Measurements from ENCODE around the gene PIEZO1. TPM values are rescaled to one million over a fixed set of nuclear protein-coding genes. Genes with fewer than 3 reads are reported as not detected.
"Not testable (repeated sequence)": the region's sequence is repeated elsewhere in the genome, so short reads cannot be mapped to it uniquely, and the experiment has no call there.

Gene PIEZO1
- total RNA-seq, 1 donor from 2014 or later = 67.8 TPM

DNA sequence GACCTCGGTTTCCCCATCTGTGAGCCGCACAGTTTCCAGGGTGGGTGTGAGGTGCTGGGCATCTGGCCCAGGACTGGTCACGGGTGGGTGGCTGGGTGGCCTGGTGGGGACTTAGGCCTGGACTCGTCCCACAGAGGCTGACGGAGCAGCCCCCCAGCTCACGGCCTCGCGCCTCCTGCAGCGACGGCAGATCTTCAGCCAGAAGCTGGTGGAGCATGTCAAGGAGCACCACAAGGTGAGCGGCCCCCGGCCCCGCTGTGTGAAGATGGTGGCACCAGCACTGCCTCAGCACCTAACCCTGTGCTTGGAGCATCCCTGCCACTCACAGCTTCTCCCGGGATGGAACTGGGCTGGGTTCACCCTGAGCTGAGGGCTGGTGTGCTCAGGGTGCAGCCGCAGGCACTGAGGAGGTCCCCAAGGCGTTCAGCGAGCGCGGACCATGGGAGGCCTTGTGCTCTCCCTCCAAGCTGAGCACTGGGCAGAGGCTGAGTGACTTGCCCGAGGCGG is 20.9 kb upstream of the PIEZO1 start:
- ATAC-seq (no peak), DNase-seq (ENCODE audit: low spot score) (no peak)

- DNase-seq (ENCODE audit: low spot score) (no peak), ATAC-seq (no peak)
Measured at GRCh38 chr16:88805340-88805715, 20.3 kb upstream of the PIEZO1 start.

- no peak for DNase-seq (ENCODE audit: low spot score)
- ATAC-seq = peak; percentile 8
Measured at GRCh38 chr16:88804552-88805339, 19.7 kb upstream of the PIEZO1 start.

DNA sequence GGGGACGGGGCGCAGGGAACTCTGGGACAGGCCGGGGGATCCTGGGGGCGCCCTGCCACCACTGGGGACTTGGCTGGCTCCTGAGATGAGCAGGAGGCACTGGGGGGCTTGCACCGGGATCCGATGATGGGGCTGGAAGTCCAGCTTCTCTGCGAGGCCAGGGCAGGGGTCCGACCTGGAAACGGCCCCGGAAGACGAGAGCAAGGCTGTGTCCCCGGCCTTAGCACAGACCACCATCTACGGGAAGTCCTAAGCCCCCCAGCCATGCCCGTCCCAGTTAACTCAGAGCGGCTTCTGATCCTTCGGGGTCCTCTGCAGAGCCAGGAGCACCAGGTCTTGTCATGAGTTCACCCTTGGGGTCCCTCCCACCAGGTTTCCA is 19.1 kb upstream of the PIEZO1 start:
- no peak for ATAC-seq
- no peak for DNase-seq (ENCODE audit: low spot score)

DNA sequence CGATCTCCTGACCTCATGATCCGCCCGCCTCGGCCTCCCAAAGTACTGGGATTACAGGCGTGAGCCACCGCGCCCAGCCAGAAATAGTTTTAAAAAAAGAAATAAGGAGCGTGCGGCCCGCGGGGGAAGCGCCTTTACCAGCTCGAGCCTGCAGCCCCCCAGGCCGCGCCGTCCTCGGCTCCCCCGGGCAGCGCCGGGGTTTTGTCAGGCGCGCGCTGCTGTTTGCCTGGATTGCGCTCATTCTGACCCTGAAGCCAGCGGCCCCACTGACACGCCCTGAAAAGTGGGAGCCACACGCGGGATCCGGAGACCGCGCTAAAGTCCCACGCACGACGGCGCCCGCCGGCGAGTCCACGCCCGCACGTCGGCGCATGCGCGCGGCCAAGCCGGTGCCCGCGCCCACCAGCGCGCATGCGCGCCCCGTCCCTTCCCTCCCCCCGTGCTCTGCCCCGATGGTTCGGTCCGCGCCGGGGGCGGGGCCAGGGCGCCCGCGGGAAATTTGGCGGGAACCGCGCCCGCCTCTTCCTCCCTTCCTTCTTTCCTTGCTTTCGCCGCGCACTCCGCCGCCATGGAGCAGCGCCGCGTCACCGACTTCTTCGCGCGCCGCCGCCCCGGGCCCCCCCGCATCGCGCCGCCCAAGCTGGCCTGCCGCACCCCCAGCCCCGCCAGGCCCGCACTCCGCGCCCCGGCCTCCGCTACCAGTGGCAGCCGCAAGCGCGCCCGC is 18.4 kb upstream of the PIEZO1 start, which contains the start of gene CDT1:
TSS of gene CDT1 (plus strand) at position 526 of the 724 bp plus-strand sequence. CDS start at position 569, 43 bp downstream.
- peak; percentile 82 for ATAC-seq
- DNase-seq (ENCODE audit: low spot score) = peak; percentile 86

DNA sequence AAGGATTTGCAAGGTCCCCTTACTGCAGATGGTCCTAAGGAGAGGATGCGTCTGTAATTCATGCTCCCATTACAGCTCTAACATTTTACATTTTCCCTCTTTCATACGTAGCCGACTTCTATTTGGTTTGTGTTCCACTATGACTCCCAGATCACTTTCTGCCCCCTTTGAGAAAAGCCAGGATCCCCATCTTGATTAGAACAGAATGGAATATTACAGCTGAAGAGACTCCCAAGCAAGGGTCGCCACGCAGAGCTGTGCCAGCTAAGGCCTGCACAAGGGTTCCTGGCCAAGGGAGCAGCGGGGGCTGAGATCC is 15.2 kb upstream of the PIEZO1 start:
- no peak for ATAC-seq
- DNase-seq (ENCODE audit: low spot score) = no peak

GRCh38 chr16:88799569-88800276 is 14.7 kb upstream of the PIEZO1 start:
- no peak for DNase-seq (ENCODE audit: low spot score)
- ATAC-seq = no peak

- ATAC-seq (no peak), DNase-seq (ENCODE audit: low spot score) (no peak)
Measured at GRCh38 chr16:88798772-88799455, 13.9 kb upstream of the PIEZO1 start.

DNA sequence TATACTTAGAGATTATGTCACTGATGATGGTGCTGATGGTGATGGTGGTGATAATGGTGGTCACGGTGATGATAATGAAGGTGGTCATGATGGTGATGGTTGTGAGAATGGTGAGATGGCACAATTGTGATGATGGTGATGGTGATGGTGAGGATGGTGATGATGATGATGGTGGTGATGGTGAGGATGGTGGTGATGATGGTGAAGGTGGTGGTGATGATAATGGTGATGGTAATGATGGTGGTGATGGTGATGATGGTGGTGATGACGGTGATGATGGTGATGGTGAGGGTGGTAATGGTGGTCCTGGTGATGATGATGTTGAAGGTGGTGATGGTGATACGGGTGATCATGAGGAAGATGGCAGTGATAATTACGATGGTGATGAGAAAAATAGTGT is 13.1 kb upstream of the PIEZO1 start:
- ATAC-seq = no peak
- DNase-seq (ENCODE audit: low spot score) = no peak

- DNase-seq (ENCODE audit: low spot score) (no peak), ATAC-seq (no peak)
Measured at GRCh38 chr16:88796278-88796677, 11.3 kb upstream of the PIEZO1 start.

DNA sequence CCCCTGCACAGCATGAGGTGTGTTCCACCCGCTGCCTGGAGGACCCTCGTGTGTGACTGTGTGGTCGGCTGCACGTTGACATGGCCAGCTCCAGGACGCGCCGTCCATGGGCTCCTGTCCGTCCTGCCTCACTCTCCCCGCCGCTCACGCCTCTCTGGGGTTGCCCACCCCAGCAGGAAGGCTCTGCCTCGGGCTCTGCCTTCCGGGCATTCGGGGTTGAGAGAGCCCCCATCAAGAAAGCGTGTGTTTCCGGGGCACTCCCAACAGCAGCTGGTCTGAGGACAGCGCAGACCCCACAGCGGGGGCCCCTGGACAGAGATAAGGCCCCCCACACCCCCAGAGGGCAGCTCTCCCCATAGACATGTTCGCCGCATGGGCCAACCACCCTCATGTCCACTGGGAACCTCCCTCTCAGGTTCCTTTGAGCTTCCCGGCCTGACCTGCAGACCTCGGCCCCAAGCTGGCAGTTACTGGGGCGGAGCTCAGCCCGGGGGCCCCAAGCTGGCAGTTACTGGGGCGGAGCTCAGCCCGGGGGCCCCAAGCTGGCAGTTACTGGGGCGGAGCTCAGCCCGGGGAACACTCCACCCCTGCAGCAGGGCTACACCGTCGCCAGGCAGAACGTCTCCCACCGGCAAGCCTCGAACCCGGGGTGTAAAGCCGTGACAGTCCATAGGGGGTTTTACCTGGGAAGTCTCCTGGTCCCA is 8.4 kb upstream of the PIEZO1 start:
- ATAC-seq = no peak
- no peak for DNase-seq (ENCODE audit: low spot score)

DNA sequence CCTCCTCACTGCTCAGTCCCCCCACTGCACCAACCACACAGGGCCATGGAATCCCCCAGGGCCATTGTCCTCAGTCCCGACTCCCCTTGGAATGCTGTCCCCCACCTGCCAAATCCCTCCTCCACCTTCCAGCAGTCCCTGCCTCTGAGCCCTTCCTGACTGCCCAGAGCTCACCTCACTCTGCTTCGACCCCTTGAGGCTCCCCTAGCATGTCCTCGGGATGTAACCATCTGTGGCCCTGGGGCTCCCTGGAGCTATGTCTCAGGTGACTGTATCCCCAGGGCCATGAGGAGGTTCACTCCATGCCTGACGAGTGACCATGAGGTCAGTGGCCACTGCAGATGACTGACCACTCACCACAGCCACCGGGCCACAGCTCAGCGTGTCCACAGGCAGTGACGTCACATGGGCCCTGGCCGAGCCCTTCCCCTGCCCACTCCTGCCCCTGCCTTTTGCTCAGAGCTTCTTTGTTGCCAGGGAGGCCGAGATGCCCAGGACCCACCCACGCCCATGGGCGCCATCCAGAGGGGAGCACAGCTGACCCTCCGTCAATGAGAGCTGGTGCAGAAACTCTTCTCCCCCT is 7.7 kb upstream of the PIEZO1 start:
- DNase-seq (ENCODE audit: low spot score) = no peak
- ATAC-seq = no peak

DNA sequence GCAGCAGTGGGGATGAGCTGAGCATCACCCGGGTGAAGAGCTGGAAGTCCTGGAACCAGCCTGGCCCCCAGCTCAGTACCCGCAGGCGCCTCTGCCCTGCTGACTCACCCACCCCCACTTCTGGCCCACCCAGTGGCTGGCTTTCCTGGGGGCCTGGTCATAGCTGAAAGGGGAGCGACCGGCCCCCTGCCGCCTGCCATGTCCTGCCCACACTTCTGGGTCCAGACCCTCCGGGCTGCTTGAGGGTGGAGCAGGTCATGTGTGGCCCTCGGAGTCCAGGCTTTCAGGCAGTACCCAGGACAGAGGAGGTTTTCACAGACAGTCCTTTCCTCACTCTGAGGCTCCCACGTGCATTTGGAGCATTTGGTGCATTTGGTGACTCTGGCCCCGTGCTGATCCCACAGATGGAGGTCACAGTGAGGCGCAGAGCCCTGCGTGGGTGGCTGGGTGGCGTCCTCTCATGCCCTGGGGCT is 7.1 kb upstream of the PIEZO1 start:
- DNase-seq (ENCODE audit: low spot score) = no peak
- ATAC-seq = no peak

DNA sequence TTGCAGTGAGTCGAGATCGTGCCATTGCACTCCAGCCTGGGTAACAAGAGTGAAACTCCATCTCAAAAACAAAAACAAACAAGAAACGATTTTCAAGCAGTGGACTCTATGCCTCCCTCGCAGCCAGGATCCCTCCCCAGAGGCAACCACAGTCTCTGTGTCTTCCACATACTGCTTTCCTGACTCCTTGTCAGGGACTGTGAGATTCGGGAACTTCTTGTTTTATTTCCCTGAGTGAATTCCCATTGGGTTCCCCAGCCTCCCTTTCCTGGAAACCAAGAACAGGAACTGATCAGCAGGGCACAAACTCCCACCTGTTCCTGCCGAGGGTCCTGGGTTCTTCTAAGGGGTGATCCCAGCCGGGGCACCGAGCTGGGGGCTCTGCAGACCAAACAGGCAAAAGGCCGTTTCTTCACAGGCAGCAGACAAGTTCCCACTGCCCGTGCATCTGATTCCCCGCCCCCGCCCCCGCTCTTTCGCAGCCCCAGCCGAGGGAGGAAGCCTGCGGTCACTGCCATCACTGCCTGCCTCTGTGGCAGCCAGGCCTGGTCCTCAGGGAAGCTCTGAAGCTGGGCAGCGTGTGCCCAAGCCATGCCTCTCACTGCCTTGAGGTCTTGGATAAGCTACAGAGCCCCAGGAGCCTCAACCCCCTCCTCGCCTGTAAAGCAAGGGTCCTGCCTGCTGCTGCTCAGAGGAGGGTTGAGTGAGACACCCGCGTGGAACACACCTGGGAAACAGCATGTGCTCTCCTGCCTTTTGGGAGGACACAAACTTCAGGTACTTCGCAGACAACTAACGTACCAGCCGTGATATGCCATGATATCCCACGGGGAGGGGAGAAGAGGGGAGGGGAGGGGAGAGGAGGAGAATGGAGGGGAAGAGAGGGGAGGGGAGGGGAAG is 5.5 kb upstream of the PIEZO1 start:
- DNase-seq (ENCODE audit: low spot score) (no peak), ATAC-seq (no peak)

DNA sequence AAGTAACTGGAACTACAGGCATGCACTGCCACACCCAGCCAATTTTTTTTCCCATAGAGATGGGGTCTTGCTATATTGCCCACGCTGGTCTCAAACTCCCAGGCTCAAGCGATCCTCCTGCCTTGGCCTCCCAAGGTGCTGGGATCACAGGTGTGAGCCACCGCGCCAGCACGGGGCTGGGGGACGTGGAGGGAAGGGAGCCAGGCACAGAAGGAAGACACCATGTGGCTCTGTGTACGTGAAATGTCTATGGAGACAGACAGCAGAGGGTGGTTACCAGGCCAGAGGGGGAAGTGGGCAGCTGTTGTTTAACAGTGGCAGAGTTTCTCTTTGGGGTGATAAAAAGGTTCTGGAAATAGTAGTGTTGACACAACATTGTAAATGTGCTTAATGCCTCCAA is 4.6 kb upstream of the PIEZO1 start:
- ATAC-seq (no peak), DNase-seq (ENCODE audit: low spot score) (no peak)

- ATAC-seq = not testable (repeated sequence)
Measured at GRCh38 chr16:88788749-88789148, 3.7 kb upstream of the PIEZO1 start.

DNA sequence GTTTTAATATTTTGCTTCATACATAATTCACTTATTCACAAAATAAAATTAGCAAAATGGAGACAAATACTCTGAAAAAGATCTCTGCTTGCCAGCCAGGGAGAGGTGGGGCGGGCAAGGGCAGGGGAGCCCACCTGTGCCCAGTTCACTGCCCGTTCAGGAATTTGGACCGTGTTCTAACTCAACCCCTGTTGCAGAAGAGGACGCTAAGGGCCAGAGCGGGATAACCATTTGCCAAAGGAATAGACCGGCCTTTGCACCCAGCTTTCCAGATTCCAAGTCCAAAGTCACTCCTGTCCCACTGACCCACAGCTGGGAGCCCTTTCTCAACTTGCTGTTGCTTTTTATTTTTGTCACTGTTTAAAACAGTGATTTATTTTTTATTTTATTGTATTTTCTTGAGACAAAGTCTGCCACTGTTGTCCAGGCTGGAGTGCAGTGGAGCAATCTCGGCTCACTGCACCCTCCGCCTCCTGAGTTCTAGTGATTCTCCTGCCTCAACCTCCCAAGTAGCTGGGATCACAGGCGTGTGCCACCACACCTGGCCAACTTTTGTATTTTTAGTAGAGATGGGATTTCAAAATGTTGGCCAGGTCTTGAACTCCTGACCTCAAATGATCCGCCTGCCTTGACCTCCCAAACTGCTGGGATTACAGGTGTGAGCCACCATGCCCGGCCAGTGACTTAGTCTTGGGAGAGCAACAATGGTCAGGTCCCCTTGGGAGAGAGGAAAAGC is 2.7 kb upstream of the PIEZO1 start:
- ATAC-seq = peak; percentile 61
- DNase-seq (ENCODE audit: low spot score) = peak; percentile 92

More at GRCh38 chr16:88788749-88789148, 3.7 kb upstream of the PIEZO1 start:
- not testable (repeated sequence) for DNase-seq (ENCODE audit: low spot score)

- ATAC-seq (peak; percentile 46), DNase-seq (ENCODE audit: low spot score) (no peak)
Measured at GRCh38 chr16:88784856-88785105, 239 bp downstream of the PIEZO1 start.
